K562 (cell line): ENCODE measurements around the gene TPBGL.

Source experiments
- CREM ChIP-seq: IDR thresholded peaks from 2 replicates; pipeline ENCODE4 v1.6.1; 2014; ENCODE audit warnings: antibody characterized with exemption, low read depth
- ERF ChIP-seq: fragments of 450-650 bp; formaldehyde crosslinking; IDR thresholded peaks from 2 replicates; pipeline ENCODE4 v1.4.0; 2020; ENCODE audit warnings: mild to moderate bottlenecking, mixed read lengths
- FIP1L1 ChIP-seq: fragments of 200-400 bp; formaldehyde crosslinking; IDR thresholded peaks from 2 replicates; pipeline ENCODE4 v1.6.1; 2018; ENCODE audit warnings: mild to moderate bottlenecking, low read depth, low read length; ENCODE audit not compliant: poor library complexity, severe bottlenecking
- FOXA3 ChIP-seq, 2 experiments: fragments of 450-650 bp in 1 of 2; sonication (generic) in 1 of 2; formaldehyde crosslinking; IDR thresholded peaks in 1 of 2; conservative IDR thresholded peaks in 1 of 2; 2 replicates each; pipeline versions ENCODE4 v1.4.0 to v1.8.0; 2020 to 2022; ENCODE audit warnings: mild to moderate bottlenecking in 2 of 2, missing genetic modification reagents in 1 of 2
- MYBL2 ChIP-seq, 2 experiments: fragments of 450-650 bp in 1 of 2; sonication (generic) in 1 of 2; formaldehyde crosslinking in 1 of 2; IDR thresholded peaks; 2 replicates each; pipeline versions ENCODE4 v1.6.1 to v1.8.1; 2017 to 2022; ENCODE audit warnings: borderline replicate concordance in 1 of 2, inconsistent platforms in 1 of 2, low read depth in 1 of 2, mild to moderate bottlenecking in 1 of 2, missing genetic modification reagents in 1 of 2, moderate library complexity in 1 of 2
- NONO ChIP-seq, 2 experiments: fragments of 200-400 bp in 1 of 2; fragments of 450-650 bp in 1 of 2; formaldehyde crosslinking in 1 of 2; IDR thresholded peaks; 2 replicates each; pipeline ENCODE4 v1.6.1; 2017; ENCODE audit warnings: low read depth in 2 of 2, mild to moderate bottlenecking in 2 of 2, moderate library complexity in 2 of 2, low read length in 1 of 2
- POLR2AphosphoS5 ChIP-seq: IDR thresholded peaks from 2 replicates; pipeline ENCODE4 v1.6.1; 2011; ENCODE audit warnings: mild to moderate bottlenecking, low read depth, low read length, moderate library complexity; ENCODE audit not compliant: control insufficient read depth, insufficient read depth
- SMAD4 ChIP-seq: fragments of 250-450 bp; sonication (Bioruptor Pico); conservative IDR thresholded peaks from 2 replicates; pipeline ENCODE4 v1.8.0; 2021; ENCODE audit warnings: inconsistent platforms, mild to moderate bottlenecking, moderate library complexity
- SOX6 ChIP-seq: fragments of 450-650 bp; IDR thresholded peaks from 2 replicates; pipeline ENCODE4 v1.6.1; 2014; ENCODE audit warnings: mild to moderate bottlenecking
- YY1 ChIP-seq, 3 experiments: IDR thresholded peaks; 2 replicates each; pipeline ENCODE4 v1.6.1; 2011; ENCODE audit warnings: low read length in 2 of 3, mild to moderate bottlenecking in 2 of 3, moderate library complexity in 2 of 3, borderline replicate concordance in 1 of 3, control low read depth in 1 of 3, low read depth in 1 of 3; ENCODE audit not compliant: insufficient read depth in 3 of 3, insufficient replicate concordance in 2 of 3, control insufficient read depth in 1 of 3, insufficient read length in 1 of 3; ENCODE audit errors: extremely low read depth in 1 of 3
- ZNF121 ChIP-seq: sonication (generic); formaldehyde crosslinking; conservative IDR thresholded peaks from 2 replicates; pipeline ENCODE4 v1.8.0; 2022; ENCODE audit warnings: missing genetic modification reagents
- ZNF274 ChIP-seq: IDR thresholded peaks from 2 replicates; pipeline ENCODE4 v1.6.1; 2011; ENCODE audit warnings: low read depth, mild to moderate bottlenecking, low read length, moderate library complexity, borderline replicate concordance
- ZNF76 ChIP-seq: fragments of 250-450 bp; sonication (Bioruptor Pico); IDR thresholded peaks from 2 replicates; pipeline ENCODE4 v1.4.0; 2020; ENCODE audit warnings: mild to moderate bottlenecking, moderate library complexity, borderline replicate concordance
- TF ChIP-seq, protein P1 (sequence below): sonication (generic); formaldehyde crosslinking; IDR thresholded peaks from 2 replicates; pipeline ENCODE4 v1.8.0; 2022; ENCODE audit warnings: mild to moderate bottlenecking, missing genetic modification reagents

DNA sequence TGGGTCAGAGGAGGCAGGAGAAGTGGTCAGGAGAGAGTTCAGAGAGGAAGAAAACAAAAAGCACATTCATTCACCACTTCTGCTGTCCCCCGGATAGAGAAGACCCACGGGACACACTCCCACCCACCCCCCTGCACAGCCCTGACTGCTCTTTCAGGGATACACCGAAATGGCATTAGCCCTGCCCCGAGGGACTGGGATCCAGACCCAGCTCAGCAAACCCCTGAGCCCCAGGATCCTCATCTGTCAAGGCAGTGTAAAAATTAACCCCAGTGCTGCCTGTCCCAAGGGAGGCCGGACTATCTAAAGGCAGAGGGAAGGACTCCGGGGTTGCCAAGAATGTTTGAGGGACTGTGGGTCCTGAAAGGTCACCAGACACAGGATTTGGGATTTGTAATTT is 31.2 kb downstream of the TPBGL start:
- no peak for TF ChIP-seq YY1 (IDR thresholded peaks at IDR 0.05; ENCODE audit: borderline replicate concordance in 1 of 3, control insufficient read depth in 1 of 3, extremely low read depth in 1 of 3, insufficient read depth in 3 of 3, insufficient read length in 1 of 3, insufficient replicate concordance in 2 of 3, low read depth in 1 of 3, low read length in 2 of 3)
- no peak for TF ChIP-seq ZNF274
- TF ChIP-seq CREM, result no peak
- no peak for TF ChIP-seq SMAD4
- no peak for TF ChIP-seq NONO (IDR thresholded peaks at IDR 0.05; ENCODE audit: low read depth in 2 of 2, low read length in 1 of 2)
- TF ChIP-seq POLR2AphosphoS5, result no peak
- no peak for TF ChIP-seq ZNF121 (CRISPR knock-in tag)
- TF ChIP-seq ZNF76 (CRISPR knock-in tag), result no peak
- TF ChIP-seq FIP1L1, result no peak
- TF ChIP-seq, protein P1, sequence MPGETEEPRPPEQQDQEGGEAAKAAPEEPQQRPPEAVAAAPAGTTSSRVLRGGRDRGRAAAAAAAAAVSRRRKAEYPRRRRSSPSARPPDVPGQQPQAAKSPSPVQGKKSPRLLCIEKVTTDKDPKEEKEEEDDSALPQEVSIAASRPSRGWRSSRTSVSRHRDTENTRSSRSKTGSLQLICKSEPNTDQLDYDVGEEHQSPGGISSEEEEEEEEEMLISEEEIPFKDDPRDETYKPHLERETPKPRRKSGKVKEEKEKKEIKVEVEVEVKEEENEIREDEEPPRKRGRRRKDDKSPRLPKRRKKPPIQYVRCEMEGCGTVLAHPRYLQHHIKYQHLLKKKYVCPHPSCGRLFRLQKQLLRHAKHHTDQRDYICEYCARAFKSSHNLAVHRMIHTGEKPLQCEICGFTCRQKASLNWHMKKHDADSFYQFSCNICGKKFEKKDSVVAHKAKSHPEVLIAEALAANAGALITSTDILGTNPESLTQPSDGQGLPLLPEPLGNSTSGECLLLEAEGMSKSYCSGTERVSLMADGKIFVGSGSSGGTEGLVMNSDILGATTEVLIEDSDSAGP (CRISPR knock-in tag), result no peak
- TF ChIP-seq ERF (CRISPR knock-in tag), result no peak
- TF ChIP-seq SOX6, result no peak
- no peak for TF ChIP-seq FOXA3 (CRISPR knock-in tag; conservative IDR thresholded peaks at IDR 0.05 in 1 of 2, IDR thresholded peaks at IDR 0.05 in 1 of 2)
- TF ChIP-seq MYBL2 (IDR thresholded peaks at IDR 0.05; ENCODE audit: low read depth), result no peak
- no peak for TF ChIP-seq MYBL2 (CRISPR knock-in tag; IDR thresholded peaks at IDR 0.05; ENCODE audit: borderline replicate concordance)
